ENCODE results near the gene NDUFV3.
"Not testable (repeated sequence)": the region's sequence is repeated elsewhere in the genome, so short reads cannot be mapped to it uniquely, and the experiment has no call there.

Gene NDUFV3

GRCh38 chr21:42864286-42864685, 28.8 kb upstream of the NDUFV3 start:
- H3K9me3 ChIP-seq (ENCODE audit: control insufficient read depth, low read length) = no peaks in the 10 kb centered on the region
- no peak overlapping the region for H3K4me3 ChIP-seq (ENCODE audit: insufficient read depth, low read depth, low read length, poor library complexity, severe bottlenecking)
- DNase-seq = no peak
- H3K27me3 ChIP-seq (replicated peaks; ENCODE audit: control insufficient read depth, insufficient read depth, low read length, poor library complexity, severe bottlenecking) = no peaks in the 10 kb centered on the region
- H3K36me3 ChIP-seq (ENCODE audit: control insufficient read depth, insufficient read depth, low read length) = peaks cover 54% of the 10 kb centered on the region
- H3K27ac ChIP-seq (ENCODE audit: insufficient read depth, low read length, poor library complexity, severe bottlenecking) = no peak overlapping the region
- H3K4me1 ChIP-seq (ENCODE audit: control insufficient read depth, insufficient read depth, low read length, poor library complexity, severe bottlenecking) = no peaks in the 10 kb centered on the region

- Histone ChIP-seq H3K36me3 (ENCODE audit: control insufficient read depth, insufficient read depth, low read length) (peaks cover 55% of the 10 kb centered on the region), H3K9me3 (ENCODE audit: control insufficient read depth, low read length) (no peaks in the 10 kb centered on the region), H3K27ac (ENCODE audit: insufficient read depth, low read length, poor library complexity, severe bottlenecking) (no peak overlapping the region), H3K27me3 (replicated peaks; ENCODE audit: control insufficient read depth, insufficient read depth, low read length, poor library complexity, severe bottlenecking) (no peaks in the 10 kb centered on the region), H3K4me1 (ENCODE audit: control insufficient read depth, insufficient read depth, low read length, poor library complexity, severe bottlenecking) (no peaks in the 10 kb centered on the region), H3K4me3 (ENCODE audit: insufficient read depth, low read depth, low read length, poor library complexity, severe bottlenecking) (no peak overlapping the region)
- DNase-seq = no peak
Observed at GRCh38 chr21:42864815-42865775, 28.0 kb upstream of the NDUFV3 start.

- no peak overlapping the region for H3K4me3 ChIP-seq (ENCODE audit: insufficient read depth, low read depth, low read length, poor library complexity, severe bottlenecking)
- no peaks in the 10 kb centered on the region for H3K9me3 ChIP-seq (ENCODE audit: control insufficient read depth, low read length)
- peaks cover 51% of the 10 kb centered on the region for H3K36me3 ChIP-seq (ENCODE audit: control insufficient read depth, insufficient read depth, low read length)
- no peak overlapping the region for H3K27ac ChIP-seq (ENCODE audit: insufficient read depth, low read length, poor library complexity, severe bottlenecking)
- no peaks in the 10 kb centered on the region for H3K27me3 ChIP-seq (replicated peaks; ENCODE audit: control insufficient read depth, insufficient read depth, low read length, poor library complexity, severe bottlenecking)
- no peaks in the 10 kb centered on the region for H3K4me1 ChIP-seq (ENCODE audit: control insufficient read depth, insufficient read depth, low read length, poor library complexity, severe bottlenecking)
- DNase-seq = no peak
Observed at GRCh38 chr21:42865776-42866160, 27.3 kb upstream of the NDUFV3 start.

- no peak for DNase-seq
- Histone ChIP-seq H3K36me3 (ENCODE audit: control insufficient read depth, insufficient read depth, low read length) (peaks cover 60% of the 10 kb centered on the region), H3K4me1 (ENCODE audit: control insufficient read depth, insufficient read depth, low read length, poor library complexity, severe bottlenecking) (no peaks in the 10 kb centered on the region), H3K27ac (ENCODE audit: insufficient read depth, low read length, poor library complexity, severe bottlenecking) (no peak overlapping the region), H3K27me3 (replicated peaks; ENCODE audit: control insufficient read depth, insufficient read depth, low read length, poor library complexity, severe bottlenecking) (no peaks in the 10 kb centered on the region), H3K9me3 (ENCODE audit: control insufficient read depth, low read length) (no peaks in the 10 kb centered on the region), H3K4me3 (ENCODE audit: insufficient read depth, low read depth, low read length, poor library complexity, severe bottlenecking) (no peak overlapping the region)
Observed at GRCh38 chr21:42868196-42868595, 24.9 kb upstream of the NDUFV3 start.

- H3K36me3 ChIP-seq (ENCODE audit: control insufficient read depth, insufficient read depth, low read length) = peaks cover 46% of the 10 kb centered on the region
- DNase-seq = no peak
- no peak overlapping the region for H3K27ac ChIP-seq (ENCODE audit: insufficient read depth, low read length, poor library complexity, severe bottlenecking)
- H3K4me1 ChIP-seq (ENCODE audit: control insufficient read depth, insufficient read depth, low read length, poor library complexity, severe bottlenecking) = no peaks in the 10 kb centered on the region
- H3K27me3 ChIP-seq (replicated peaks; ENCODE audit: control insufficient read depth, insufficient read depth, low read length, poor library complexity, severe bottlenecking) = no peaks in the 10 kb centered on the region
- no peaks in the 10 kb centered on the region for H3K9me3 ChIP-seq (ENCODE audit: control insufficient read depth, low read length)
- no peak overlapping the region for H3K4me3 ChIP-seq (ENCODE audit: insufficient read depth, low read depth, low read length, poor library complexity, severe bottlenecking)
Observed at GRCh38 chr21:42873096-42873495, 20.0 kb upstream of the NDUFV3 start.

- not testable (repeated sequence) for H3K4me1 ChIP-seq (ENCODE audit: control insufficient read depth, insufficient read depth, low read length, poor library complexity, severe bottlenecking)
- peaks cover 25% of the 10 kb centered on the region for H3K36me3 ChIP-seq (ENCODE audit: control insufficient read depth, insufficient read depth, low read length)
Observed at GRCh38 chr21:42875811-42876210, 17.3 kb upstream of the NDUFV3 start.

GRCh38 chr21:42878678-42878992, 14.5 kb upstream of the NDUFV3 start:
- Histone ChIP-seq H3K27ac (ENCODE audit: insufficient read depth, low read length, poor library complexity, severe bottlenecking) (peak overlapping the region; percentile 80), H3K4me1 (ENCODE audit: control insufficient read depth, insufficient read depth, low read length, poor library complexity, severe bottlenecking) (peaks cover 4% of the 10 kb centered on the region), H3K4me3 (ENCODE audit: insufficient read depth, low read depth, low read length, poor library complexity, severe bottlenecking) (peak overlapping the region; percentile 98), H3K27me3 (replicated peaks; ENCODE audit: control insufficient read depth, insufficient read depth, low read length, poor library complexity, severe bottlenecking) (no peaks in the 10 kb centered on the region), H3K36me3 (ENCODE audit: control insufficient read depth, insufficient read depth, low read length) (peaks cover 2% of the 10 kb centered on the region), H3K9me3 (ENCODE audit: control insufficient read depth, low read length) (no peaks in the 10 kb centered on the region)
- DNase-seq = no peak

More at GRCh38 chr21:42875811-42876210, 17.3 kb upstream of the NDUFV3 start:
- H3K27ac ChIP-seq (ENCODE audit: insufficient read depth, low read length, poor library complexity, severe bottlenecking); DNase-seq; H3K4me3 ChIP-seq (ENCODE audit: insufficient read depth, low read depth, low read length, poor library complexity, severe bottlenecking); H3K27me3 ChIP-seq (replicated peaks; ENCODE audit: control insufficient read depth, insufficient read depth, low read length, poor library complexity, severe bottlenecking); H3K9me3 ChIP-seq (ENCODE audit: control insufficient read depth, low read length): not testable (repeated sequence)

GRCh38 chr21:42878993-42879787, 13.9 kb upstream of the NDUFV3 start, which contains the start of gene WDR4:
TSS of gene WDR4 (minus strand) at chr21:42879539. CDS start at chr21:42879495, 44 bp downstream.
- Histone ChIP-seq H3K9me3 (ENCODE audit: control insufficient read depth, low read length) (no peaks in the 10 kb centered on the region), H3K27me3 (replicated peaks; ENCODE audit: control insufficient read depth, insufficient read depth, low read length, poor library complexity, severe bottlenecking) (no peaks in the 10 kb centered on the region), H3K4me1 (ENCODE audit: control insufficient read depth, insufficient read depth, low read length, poor library complexity, severe bottlenecking) (peaks cover 4% of the 10 kb centered on the region), H3K27ac (ENCODE audit: insufficient read depth, low read length, poor library complexity, severe bottlenecking) (peak within 1 kb of the TSS; percentile 80), H3K36me3 (ENCODE audit: control insufficient read depth, insufficient read depth, low read length) (no peaks in the 10 kb centered on the region), H3K4me3 (ENCODE audit: insufficient read depth, low read depth, low read length, poor library complexity, severe bottlenecking) (peak within 1 kb of the TSS; percentile 98)
- peak; percentile 96 to 98 (median 97) for DNase-seq

GRCh38 chr21:42880352-42880751, 12.8 kb upstream of the NDUFV3 start:
- no peaks in the 10 kb centered on the region for H3K9me3 ChIP-seq (ENCODE audit: control insufficient read depth, low read length)
- no peak for DNase-seq
- H3K27me3 ChIP-seq (replicated peaks; ENCODE audit: control insufficient read depth, insufficient read depth, low read length, poor library complexity, severe bottlenecking) = no peaks in the 10 kb centered on the region
- peaks cover 4% of the 10 kb centered on the region for H3K4me1 ChIP-seq (ENCODE audit: control insufficient read depth, insufficient read depth, low read length, poor library complexity, severe bottlenecking)
- H3K4me3 ChIP-seq (ENCODE audit: insufficient read depth, low read depth, low read length, poor library complexity, severe bottlenecking) = no peak overlapping the region
- H3K36me3 ChIP-seq (ENCODE audit: control insufficient read depth, insufficient read depth, low read length) = no peaks in the 10 kb centered on the region
- no peak overlapping the region for H3K27ac ChIP-seq (ENCODE audit: insufficient read depth, low read length, poor library complexity, severe bottlenecking)

- Histone ChIP-seq H3K27ac (ENCODE audit: insufficient read depth, low read length, poor library complexity, severe bottlenecking) (no peak overlapping the region), H3K4me3 (ENCODE audit: insufficient read depth, low read depth, low read length, poor library complexity, severe bottlenecking) (no peak overlapping the region), H3K36me3 (ENCODE audit: control insufficient read depth, insufficient read depth, low read length) (no peaks in the 10 kb centered on the region), H3K27me3 (replicated peaks; ENCODE audit: control insufficient read depth, insufficient read depth, low read length, poor library complexity, severe bottlenecking) (no peaks in the 10 kb centered on the region), H3K4me1 (ENCODE audit: control insufficient read depth, insufficient read depth, low read length, poor library complexity, severe bottlenecking) (peaks cover 4% of the 10 kb centered on the region), H3K9me3 (ENCODE audit: control insufficient read depth, low read length) (no peaks in the 10 kb centered on the region)
- no peak for DNase-seq
Observed at GRCh38 chr21:42883921-42884320, 9.2 kb upstream of the NDUFV3 start.

Data from effector memory CD4-positive, alpha-beta T cell (primary cell).